PC-9 (cell line): Measurements from ENCODE around the gene RPL26.

Experiments used
- EZH2 ChIP-seq: fragments of 200-600 bp; sonication (generic); IDR thresholded peaks from 2 replicates; pipeline ENCODE4 v1.8.0; 2017; ENCODE audit warnings: antibody characterized with exemption, low read depth
- TF ChIP-seq, protein P1 (sequence below): fragments of 200-600 bp; sonication (generic); conservative IDR thresholded peaks from 2 replicates; pipeline ENCODE4 v1.6.1; 2017; ENCODE audit warnings: mixed run types, antibody characterized with exemption, mild to moderate bottlenecking, moderate library complexity

- TF ChIP-seq, protein P1, sequence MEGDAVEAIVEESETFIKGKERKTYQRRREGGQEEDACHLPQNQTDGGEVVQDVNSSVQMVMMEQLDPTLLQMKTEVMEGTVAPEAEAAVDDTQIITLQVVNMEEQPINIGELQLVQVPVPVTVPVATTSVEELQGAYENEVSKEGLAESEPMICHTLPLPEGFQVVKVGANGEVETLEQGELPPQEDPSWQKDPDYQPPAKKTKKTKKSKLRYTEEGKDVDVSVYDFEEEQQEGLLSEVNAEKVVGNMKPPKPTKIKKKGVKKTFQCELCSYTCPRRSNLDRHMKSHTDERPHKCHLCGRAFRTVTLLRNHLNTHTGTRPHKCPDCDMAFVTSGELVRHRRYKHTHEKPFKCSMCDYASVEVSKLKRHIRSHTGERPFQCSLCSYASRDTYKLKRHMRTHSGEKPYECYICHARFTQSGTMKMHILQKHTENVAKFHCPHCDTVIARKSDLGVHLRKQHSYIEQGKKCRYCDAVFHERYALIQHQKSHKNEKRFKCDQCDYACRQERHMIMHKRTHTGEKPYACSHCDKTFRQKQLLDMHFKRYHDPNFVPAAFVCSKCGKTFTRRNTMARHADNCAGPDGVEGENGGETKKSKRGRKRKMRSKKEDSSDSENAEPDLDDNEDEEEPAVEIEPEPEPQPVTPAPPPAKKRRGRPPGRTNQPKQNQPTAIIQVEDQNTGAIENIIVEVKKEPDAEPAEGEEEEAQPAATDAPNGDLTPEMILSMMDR: no peak
- no peak for TF ChIP-seq EZH2
Observed at GRCh38 chr17:8392674-8393469, 9.9 kb upstream of the RPL26 start.
